Posterior vena cava (tissue), 2 donors: ENCODE data around the gene MESP1. TPM values are rescaled to one million over a fixed set of nuclear protein-coding genes. Genes with fewer than 3 reads are reported as not detected.

Experiments
- DNase-seq: peaks from one replicate; pipeline ENCODE4 v3.0.0-alpha.2; 2020; ENCODE audit warnings: low spot score
- intact Hi-C, 2 donors: fragments of 100-400 bp; cut with DNase I; formaldehyde crosslinking; loops; one replicate each; pipeline versions ENCODE4 v1.14.1 to v1.14.2; 2022 to 2023
- total RNA-seq, 2 donors: library from RNA; stranded (reverse); fragmentation: NEBNext Ultra II Directional; extraction: Animal tissue kit (Norgen Biotek cat#: 25700); gene quantifications; one replicate each; pipeline ENCODE4 v1.2.1, GENCODE V29; 2021
- donor health status: DM: yes; HTN: yes; CAD: no.
- donor health status: DM: yes; HTN: yes; CAD: no.

The MESP1 gene
- total RNA-seq, 2 donors from 2014 or later = 0.52 to 0.69 TPM

- intact Hi-C loops = loop anchor here (2.0 to 5.0 kb wide), 2 partner anchors 111 to 114 kb away; no protein-coding TSS in a partner anchor
- DNase-seq = peak; percentile 73
Measured at GRCh38 chr15:89761009-89761831, 10.2 kb upstream of the MESP1 start.

GRCh38 chr15:89760303-89761008, 9.4 kb upstream of the MESP1 start:
- peak; percentile 95 for DNase-seq
- intact Hi-C loops = loop anchor here (2.0 to 5.0 kb wide), 2 partner anchors 112 to 114 kb away; no protein-coding TSS in a partner anchor

GRCh38 chr15:89759835-89760234, 8.8 kb upstream of the MESP1 start:
- DNase-seq = no peak
- intact Hi-C loops = loop anchor here (2.0 to 10.0 kb wide), 3 partner anchors 112 to 475 kb away; partner anchors contain the start of genes CIB1 (in 1 of the 2) and GDPGP1 (in 1 of the 2)

DNA sequence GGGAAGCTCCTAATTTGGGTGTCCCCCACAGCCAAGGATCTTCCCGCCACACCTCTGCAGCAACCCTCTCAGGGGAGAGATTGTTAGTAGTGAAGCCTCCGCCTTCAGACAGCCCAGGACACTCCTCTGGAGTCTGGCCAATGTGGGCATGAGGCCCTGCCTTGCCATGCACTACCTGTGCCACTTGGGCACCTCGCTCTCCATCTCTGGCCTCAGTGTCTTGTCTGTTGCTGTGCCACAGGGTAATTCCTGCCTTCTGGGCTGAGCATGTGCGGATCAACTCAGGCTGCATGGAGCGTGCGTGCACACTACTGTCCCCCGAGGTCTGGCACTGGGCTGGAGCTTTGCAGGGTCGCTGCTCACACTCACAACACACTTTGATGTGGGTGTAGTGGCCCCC, 7.9 kb upstream of the MESP1 start:
- no peak for DNase-seq
- intact Hi-C loops = loop anchor here in 1 of 2 donors (10.0 kb wide), 1 partner anchor 476 kb away; the partner anchor contains the start of genes CIB1 and GDPGP1

DNA sequence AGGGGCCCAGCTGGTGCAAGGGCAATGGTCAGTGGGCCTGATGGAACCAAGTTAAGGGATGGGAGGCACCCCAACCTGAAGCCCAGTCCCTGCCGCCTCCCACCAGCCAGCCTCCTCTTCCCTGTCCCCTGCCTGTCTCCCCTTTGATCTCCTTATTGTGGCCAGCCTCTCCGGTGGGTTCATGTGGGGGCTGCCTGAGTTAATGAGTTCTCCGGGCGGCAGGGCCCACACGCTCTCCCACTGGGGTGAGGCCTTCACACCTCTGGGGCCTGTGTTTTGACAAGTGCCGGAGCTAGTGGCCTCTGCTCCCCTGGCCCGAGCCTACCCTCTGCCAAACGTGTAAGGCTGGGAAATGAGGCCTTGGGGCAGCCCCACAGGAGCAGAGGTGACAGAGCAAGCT, 7.2 kb upstream of the MESP1 start:
- intact Hi-C loops = loop anchor here in 1 of 2 donors (10.0 kb wide), 1 partner anchor 477 kb away; the partner anchor contains the start of genes CIB1 and GDPGP1
- no peak for DNase-seq

- DNase-seq = no peak
- intact Hi-C loops = loop anchor here in 1 of 2 donors (10.0 kb wide), 1 partner anchor 478 kb away; the partner anchor contains the start of genes CIB1 and GDPGP1
Measured at GRCh38 chr15:89756897-89757296, 5.8 kb upstream of the MESP1 start.

- DNase-seq = no peak
- intact Hi-C loops = loop anchor here in 1 of 2 donors (10.0 kb wide), 1 partner anchor 479 kb away; the partner anchor contains the start of genes CIB1 and GDPGP1
Measured at GRCh38 chr15:89755701-89756100, 4.7 kb upstream of the MESP1 start.

GRCh38 chr15:89754361-89755154, 3.5 kb upstream of the MESP1 start:
- intact Hi-C loops = loop anchor here in 1 of 2 donors (10.0 kb wide), 1 partner anchor 480 kb away; the partner anchor contains the start of genes CIB1 and GDPGP1

GRCh38 chr15:89753855-89754254, 2.8 kb upstream of the MESP1 start:
- intact Hi-C loops = loop anchor here in 1 of 2 donors (10.0 kb wide), 1 partner anchor 481 kb away; the partner anchor contains the start of genes CIB1 and GDPGP1
- DNase-seq = no peak

More at GRCh38 chr15:89754361-89755154, 3.5 kb upstream of the MESP1 start:
- DNase-seq = no peak

DNA sequence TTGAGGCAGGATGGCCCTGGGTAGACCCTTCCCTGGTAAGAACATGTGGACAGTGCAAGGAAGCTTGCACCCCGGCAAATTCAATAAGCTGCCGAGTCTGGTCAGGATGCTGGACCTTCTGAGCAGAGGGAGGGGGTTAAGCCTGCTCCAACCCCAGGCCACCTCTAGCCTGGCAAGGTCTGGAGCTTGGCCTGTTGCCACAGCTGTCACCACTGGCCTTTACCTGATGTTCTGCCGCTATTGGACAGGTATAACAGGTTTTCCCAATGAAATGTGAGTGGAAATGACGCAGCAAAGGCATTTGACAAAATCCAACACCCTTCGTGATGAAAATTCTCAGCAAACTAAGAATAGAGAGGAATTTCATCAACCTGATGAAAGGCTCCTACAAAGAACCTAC, 699 bp upstream of the MESP1 start:
- no peak for DNase-seq
- intact Hi-C loops = loop anchor here in 1 of 2 donors (10.0 kb wide), 1 partner anchor 483 kb away; the partner anchor contains the start of genes CIB1 and GDPGP1

DNA sequence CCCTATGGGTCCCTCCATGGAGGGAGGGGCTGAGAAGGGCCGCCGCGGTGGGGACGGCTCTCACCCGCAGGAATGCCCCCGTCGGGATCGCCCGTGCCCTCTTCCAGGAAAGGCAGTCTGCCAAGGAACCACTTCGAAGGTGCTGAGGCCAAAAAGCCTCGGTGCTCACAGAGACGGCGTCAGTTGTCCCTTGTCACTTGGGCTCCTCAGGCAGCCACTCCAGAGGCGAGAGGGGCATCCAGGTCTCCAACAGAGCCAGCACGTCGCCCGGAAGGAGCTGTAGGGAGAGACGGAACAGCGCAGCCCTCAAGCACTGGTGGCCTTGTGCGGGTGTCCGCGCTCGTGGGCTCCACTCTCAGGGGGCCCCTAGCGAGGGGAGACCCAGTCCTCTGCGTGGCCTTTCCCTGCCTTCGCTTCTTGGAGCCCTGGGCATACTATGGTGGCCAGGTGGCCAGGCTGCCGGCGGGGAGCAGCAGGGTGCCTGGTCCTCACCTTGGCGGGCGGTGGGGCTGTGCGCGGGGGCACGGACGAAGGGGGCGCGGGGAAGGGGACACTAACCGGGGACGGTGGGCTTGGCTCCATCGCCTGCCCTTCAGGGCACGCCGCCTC, 994 bp downstream of the MESP1 start:
- intact Hi-C loops = loop anchor here (5.0 to 10.0 kb wide), 4 partner anchors 103 to 1352 kb away; partner anchors contain the start of genes CIB1 (in 1 of the 2), GDPGP1 (in 1 of the 2) and SV2B (in 1 of the 2)
- no peak for DNase-seq

GRCh38 chr15:89749526-89749925, 1.5 kb downstream of the MESP1 start:
- no peak for DNase-seq
- intact Hi-C loops = loop anchor here (5.0 to 10.0 kb wide), 3 partner anchors 102 to 1353 kb away; partner anchors contain the start of gene SV2B (in 1 of the 2)

DNA sequence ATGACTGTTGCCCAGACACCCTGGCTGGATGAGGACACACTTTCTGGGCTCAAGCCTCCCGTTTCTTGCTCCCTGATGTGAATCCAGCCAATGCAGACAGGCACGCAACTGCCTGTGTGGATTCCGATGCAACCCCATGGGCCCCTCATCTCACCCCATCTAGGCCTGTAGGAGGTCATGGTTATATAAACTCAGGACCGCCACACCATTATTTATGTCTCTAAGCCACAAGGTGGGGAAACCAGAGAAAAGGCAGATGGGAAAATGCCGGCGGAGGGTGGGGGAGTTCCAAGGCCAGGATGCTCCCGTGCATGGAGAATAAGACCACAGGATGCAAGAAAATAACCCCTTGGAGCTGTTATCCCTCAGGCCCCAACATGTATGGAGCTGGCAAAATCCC, 2.0 kb downstream of the MESP1 start:
- intact Hi-C loops = loop anchor here (5.0 to 10.0 kb wide), 3 partner anchors 102 to 1353 kb away; partner anchors contain the start of gene SV2B (in 1 of the 2)
- DNase-seq = no peak

- intact Hi-C loops = loop anchor here (5.0 to 10.0 kb wide), 3 partner anchors 101 to 1354 kb away; partner anchors contain the start of gene SV2B (in 1 of the 2)
- DNase-seq = no peak
Measured at GRCh38 chr15:89747708-89748682, 3.1 kb downstream of the MESP1 start.

- DNase-seq = no peak
- intact Hi-C loops = loop anchor here (5.0 to 10.0 kb wide), 3 partner anchors 99 to 1356 kb away; partner anchors contain the start of gene SV2B (in 1 of the 2)
Measured at GRCh38 chr15:89746386-89746780, 4.7 kb downstream of the MESP1 start.

- no peak for DNase-seq
- intact Hi-C loops = loop anchor here (5.0 to 10.0 kb wide), 3 partner anchors 98 to 1357 kb away; partner anchors contain the start of gene SV2B (in 1 of the 2)
Measured at GRCh38 chr15:89745768-89746167, 5.3 kb downstream of the MESP1 start.
